Fibroblast of skin of back (primary cell): ENCODE results near the gene FHIP1B.

Experiments
- DNase-seq: peaks from one replicate; pipeline ENCODE4 v3.0.0-alpha.2; 2013

The FHIP1B gene

DNA sequence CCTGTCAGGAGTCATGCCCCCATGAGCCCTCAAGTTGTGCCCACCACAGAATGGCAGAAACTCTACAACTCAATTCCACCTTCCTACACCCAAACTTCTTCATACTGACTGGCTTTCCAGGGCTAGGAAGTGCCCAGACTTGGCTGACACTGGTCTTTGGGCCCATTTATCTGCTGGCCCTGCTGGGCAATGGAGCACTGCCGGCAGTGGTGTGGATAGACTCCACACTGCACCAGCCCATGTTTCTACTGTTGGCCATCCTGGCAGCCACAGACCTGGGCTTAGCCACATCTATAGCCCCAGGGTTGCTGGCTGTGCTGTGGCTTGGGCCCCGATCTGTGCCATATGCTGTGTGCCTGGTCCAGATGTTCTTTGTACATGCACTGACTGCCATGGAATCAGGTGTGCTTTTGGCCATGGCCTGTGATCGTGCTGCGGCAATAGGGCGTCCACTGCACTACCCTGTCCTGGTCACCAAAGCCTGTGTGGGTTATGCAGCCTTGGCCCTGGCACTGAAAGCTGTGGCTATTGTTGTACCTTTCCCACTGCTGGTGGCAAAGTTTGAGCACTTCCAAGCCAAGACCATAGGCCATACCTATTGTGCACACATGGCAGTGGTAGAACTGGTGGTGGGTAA, 35.1 kb downstream of the FHIP1B start, which contains the start of gene OR52W1:
OR52W1 (plus strand) TSS at position 51 of the 637 bp plus-strand sequence; CDS start at position 51, 0 bp downstream.
- no peak for DNase-seq

GRCh38 chr11:6197466-6198200, 36.8 kb downstream of the FHIP1B start:
- DNase-seq: no peak

- no peak for DNase-seq
Measured at GRCh38 chr11:6196396-6196795, 38.0 kb downstream of the FHIP1B start.

DNA sequence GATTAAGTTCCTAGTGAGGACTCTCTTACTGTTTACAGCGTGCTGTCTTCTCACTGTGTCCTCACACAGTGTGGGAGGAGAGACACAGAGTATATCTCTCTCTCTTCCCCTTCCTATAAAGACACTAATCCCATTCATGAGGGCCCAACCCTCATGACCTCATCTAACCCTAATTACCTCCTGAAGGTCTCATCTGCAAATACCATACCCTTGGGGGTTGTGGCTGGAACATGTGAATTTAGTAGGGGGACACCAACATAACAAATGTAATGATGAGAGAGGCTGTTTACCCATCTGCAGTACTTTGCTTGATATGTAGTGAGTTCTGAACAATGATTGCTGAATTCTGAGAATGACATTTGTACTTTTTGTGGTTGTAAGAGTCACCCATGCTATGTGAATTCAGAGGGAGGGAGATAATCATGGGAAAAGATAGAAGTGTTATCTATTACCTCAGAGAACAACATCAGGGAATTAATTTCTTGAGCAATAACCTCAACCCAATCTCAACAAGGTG, 40.3 kb downstream of the FHIP1B start:
- no peak for DNase-seq

- no peak for DNase-seq
Measured at GRCh38 chr11:6191742-6192141, 42.7 kb downstream of the FHIP1B start.

DNA sequence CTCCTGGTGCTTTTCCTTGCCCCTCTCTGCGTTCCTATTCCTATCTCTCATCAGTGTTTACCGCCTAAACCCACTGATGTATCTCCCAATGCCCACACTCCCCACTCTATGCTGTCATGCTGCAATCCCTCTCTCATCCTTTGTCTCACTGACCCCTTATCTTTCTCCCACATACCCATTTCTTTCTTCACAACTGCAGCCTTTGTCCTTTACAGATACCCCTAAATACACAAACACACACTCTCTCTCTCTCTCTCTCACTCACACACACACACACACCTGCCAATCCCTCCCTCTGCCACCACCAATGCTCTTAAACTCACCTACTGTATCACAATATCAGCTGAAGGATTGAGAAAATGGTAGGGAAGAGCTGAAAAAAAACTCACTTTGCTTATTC, 59.0 kb downstream of the FHIP1B start:
- no peak for DNase-seq

GRCh38 chr11:6170226-6170625, 64.2 kb downstream of the FHIP1B start, which contains the start of gene OR52B2:
Gene OR52B2, minus strand, starts transcription at chr11:6170326. Its CDS starts 0 bp downstream, at chr11:6170326.
- DNase-seq: no peak
